Measurements from ENCODE around the gene TSPAN2.

TSPAN2 gene

DNA sequence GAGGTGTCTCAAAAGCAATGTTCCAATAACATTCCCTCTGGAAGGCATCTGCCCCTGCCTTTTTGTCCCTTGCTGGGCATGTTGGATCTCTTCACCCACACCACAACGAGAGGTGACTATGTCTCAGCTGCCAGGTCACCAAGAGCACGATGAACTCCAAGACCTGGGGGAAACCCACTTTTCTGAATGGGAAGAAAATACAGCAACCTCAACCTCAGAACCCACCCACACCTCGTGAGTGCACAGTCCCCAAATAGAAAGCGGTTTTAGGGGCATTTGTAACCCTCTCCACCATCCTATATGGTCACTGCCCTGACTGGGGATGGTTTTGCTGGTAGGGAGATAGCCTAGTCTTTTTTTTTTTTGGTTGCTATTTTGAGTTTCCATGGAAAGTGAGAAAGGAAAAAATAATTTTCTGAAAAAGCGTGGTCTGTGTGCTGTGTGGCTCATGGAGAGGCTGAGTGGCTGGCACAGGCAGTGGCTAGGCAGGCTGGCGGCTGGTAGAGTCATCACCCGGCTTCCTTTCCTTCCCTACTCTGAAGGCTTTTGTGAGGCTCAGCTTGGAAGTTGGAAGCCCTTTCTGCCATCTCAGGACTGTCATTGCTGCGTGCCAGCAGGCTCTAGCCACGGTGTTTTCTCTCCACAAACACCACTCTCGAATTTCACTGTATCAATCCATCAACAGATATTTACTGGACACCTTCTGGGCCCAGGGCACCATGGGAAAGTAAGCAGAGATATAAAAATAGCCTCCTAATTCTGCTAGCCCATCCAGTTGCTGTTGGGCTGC is 15.8 kb downstream of the TSPAN2 start:
- DNase-seq = no peak

- DNase-seq = no peak
These were observed 18.2 kb downstream of the TSPAN2 start for GRCh38 chr1:115071012-115071664.

DNA sequence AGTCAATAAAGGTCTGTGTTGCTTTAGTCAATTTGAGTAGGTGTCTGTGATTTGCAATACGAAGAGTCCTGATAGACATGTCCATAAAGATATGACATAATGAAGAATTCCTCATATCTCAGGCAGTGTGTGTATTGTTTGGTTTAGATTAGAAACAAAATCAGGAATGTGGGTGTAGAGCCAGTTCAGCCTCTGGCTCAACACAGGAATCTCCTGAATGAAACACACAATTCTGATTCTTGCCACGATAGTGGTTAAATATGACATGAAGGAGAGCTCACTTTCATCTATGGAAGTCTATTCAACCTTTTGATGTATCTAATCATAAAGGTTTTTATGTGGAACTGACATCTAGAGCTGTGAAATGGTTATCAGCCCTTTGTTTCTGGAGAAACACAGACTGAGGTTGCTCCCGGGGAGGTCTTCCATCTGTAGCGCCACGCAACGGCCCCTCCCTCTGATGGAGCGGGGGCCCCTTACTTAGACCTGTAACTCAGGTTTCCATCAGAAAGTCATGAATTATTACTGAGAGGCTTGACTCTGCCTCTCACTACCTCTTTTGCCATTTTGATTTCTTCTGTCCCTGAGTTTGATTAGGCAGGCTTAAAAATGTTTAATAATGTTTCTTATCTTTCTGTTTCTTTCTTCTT is 19.5 kb downstream of the TSPAN2 start:
- no peak for DNase-seq

GRCh38 chr1:115068826-115069585 is 20.3 kb downstream of the TSPAN2 start:
- DNase-seq = no peak

DNA sequence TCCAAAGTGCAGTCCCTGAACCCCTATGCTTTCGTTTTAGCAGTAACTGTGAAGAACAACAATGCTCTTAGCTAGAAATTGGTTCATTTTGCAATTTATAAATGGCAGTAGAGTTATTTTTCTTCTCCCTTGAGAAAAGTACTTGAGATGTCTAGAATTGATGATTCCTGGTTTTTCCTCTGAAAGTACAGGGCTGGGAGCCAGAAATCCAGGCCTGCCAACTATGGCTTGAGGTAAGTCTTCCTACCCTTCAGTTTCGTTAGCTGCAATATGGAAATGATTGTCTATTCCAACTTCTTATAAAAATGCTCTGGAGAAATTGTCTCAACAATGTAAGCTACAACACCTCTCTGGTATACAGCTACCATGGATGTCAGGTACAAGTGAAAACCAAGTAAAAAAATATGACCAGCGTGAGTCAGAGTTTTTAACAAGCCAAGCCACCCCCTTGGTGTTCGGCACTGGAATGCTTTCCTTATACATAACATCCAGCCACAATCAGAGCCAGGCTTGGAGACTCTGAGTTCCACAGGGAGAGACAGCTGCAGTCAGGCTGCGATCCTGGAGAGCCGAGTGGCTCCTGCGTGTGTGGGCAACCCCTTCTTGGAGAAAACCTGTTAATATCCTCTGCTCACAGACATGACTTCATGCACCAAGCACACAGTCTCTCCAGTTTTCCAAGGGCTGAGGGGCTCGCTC is 22.0 kb downstream of the TSPAN2 start:
- DNase-seq = no peak

DNA sequence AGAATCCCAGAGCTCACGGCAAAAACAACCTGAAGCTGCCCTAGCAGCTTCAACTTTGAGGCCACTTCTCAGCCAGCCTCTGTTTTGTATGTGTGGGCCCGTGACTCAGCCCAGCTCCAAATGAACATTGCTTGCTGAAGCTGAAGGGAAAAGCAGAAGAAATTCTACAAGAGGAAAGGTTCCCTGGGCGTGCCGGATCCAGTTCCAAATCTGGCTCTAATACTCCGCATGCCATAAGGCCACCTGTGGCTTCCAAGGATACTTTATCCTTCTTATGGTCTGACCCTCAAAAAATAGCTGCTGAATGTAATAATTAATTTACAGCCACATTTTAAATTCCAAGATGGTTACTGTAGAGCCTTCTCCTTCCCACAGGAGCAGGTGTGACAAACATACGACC is 24.3 kb downstream of the TSPAN2 start:
- DNase-seq = no peak

- DNase-seq = no peak
These were observed 24.8 kb downstream of the TSPAN2 start for GRCh38 chr1:115064461-115064860.

GRCh38 chr1:115063228-115063901 is 25.9 kb downstream of the TSPAN2 start:
- DNase-seq = no peak

DNA sequence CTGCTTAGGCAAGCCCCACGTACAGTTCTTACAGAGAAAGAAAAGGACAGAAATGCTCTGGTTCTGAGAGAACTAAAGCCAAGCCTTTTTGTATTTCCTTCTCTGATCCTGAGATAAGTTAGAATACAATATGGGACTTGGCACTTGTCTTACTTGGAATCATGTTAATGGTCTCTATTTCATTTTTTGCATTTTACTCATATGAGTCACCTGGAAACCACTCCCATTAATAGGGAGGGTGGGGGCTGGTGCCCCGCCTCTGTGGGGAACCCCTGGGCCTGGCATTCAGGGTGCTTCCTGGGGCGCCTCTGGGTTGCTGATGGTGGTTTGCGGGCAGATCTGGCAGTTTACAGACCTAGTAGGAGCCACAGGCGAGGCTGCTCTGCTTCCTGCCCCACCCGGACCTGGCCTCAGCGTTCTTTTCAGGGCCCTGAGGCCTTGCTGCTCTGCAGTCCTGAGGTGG is 26.7 kb downstream of the TSPAN2 start:
- DNase-seq = no peak

DNA sequence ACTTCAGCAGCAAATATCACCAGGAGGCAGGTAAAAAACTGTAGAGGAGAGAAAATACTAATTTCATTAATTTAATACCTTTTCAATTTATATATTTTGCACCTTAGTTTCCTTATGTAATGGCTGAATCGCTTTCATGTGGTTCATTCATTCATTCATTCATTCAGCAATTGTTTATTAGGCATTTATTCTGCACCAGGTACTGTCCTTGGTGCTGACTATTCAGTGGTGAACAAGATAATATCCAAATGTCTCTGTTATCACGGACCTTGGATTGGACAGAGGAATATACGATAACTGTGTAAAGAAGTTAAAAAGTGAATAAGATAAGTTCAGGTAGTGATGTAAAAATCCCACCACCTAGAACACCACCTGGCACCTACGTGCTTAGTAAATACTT is 28.8 kb downstream of the TSPAN2 start:
- no peak for DNase-seq

GRCh38 chr1:115059316-115059715 is 30.0 kb downstream of the TSPAN2 start:
- no peak for DNase-seq

DNA sequence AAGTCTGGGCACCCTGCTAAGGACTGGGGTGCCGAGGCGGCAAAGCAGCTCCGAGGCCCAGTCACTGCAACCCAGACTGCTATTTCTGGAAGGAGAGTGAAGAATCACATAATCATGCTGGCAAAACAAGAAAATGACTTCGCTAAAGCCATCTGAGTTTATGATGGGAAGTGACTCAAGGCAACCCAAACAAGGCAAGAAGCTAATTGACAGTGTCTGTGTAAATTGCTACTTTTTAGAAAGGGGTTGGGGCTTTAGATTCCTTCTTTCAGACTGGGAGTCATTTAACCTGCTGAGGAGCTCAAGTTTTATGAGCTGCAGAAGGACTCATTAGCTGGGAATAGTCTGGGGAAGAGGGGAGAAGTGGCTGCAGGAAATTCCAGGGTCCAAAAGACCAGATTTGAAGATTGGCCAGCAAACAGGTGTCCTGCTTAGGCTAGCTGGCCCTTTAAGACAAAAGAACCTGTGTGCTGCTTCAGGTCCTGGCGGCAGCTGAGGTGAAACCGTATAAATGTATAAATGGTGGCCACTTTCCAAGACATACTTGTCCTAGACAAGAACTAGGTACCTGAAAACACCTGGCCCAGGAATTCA is 31.5 kb downstream of the TSPAN2 start:
- DNase-seq = no peak

- no peak for DNase-seq
These were observed 32.9 kb downstream of the TSPAN2 start for GRCh38 chr1:115056395-115056798.

GRCh38 chr1:115052454-115053083 is 36.7 kb downstream of the TSPAN2 start:
- DNase-seq = peak; percentile 33

DNA sequence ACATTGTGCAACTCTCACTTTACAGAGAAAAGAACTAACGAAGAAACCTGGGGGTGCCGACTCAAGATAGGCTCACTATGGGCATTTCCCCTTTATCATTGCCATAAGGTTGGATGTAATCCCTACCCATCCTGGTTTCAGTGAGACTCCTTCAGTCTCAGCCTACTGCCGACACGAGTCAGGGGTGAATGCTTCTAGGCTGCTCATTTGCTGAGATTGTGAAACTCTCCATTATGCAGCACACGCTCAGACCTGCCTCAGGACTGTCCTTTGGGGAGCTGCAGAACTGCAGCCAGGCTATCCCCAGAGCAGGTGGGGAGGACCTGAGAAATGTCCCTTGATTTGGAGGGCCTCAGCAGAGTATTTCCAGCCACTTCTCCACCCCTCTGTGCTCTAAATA is 37.5 kb downstream of the TSPAN2 start:
- no peak for DNase-seq

GRCh38 chr1:115046751-115047150 is 42.6 kb downstream of the TSPAN2 start:
- DNase-seq = no peak

- no peak for DNase-seq
These were observed 47.6 kb downstream of the TSPAN2 start for GRCh38 chr1:115041654-115042053.

DNA sequence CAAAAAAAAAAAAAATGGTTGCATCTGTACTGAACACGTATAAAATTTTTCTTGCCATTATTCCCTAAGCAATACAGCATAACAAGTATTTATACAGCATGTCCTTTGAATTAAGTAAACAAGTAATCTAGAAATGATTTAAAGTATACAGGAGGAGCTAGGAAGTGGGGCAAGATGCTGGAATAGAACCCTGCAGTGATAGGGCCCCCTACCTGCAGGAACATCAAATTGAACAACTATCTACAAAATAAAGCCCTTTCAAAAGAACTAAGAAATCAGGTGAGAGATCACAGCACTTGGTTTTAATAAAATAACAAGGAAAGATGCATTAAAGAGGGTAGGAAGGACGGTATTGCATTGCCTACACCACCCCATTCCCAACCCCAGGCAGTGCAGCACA is 48.8 kb downstream of the TSPAN2 start:
- DNase-seq = no peak

- DNase-seq = no peak
These were observed 52.3 kb downstream of the TSPAN2 start for GRCh38 chr1:115036814-115037507.

- DNase-seq = no peak
These were observed 53.7 kb downstream of the TSPAN2 start for GRCh38 chr1:115035652-115036051.

All from NCI-H1092 (cell line).